ENCODE results near the gene RFTN2.
"Not testable (repeated sequence)": the region's sequence is repeated elsewhere in the genome, so short reads cannot be mapped to it uniquely, and the experiment has no call there.

RFTN2 gene

GRCh38 chr2:197674060-197674459 is 1.3 kb downstream of the RFTN2 start:
- no peak for DNase-seq

- no peak for DNase-seq
Observed at GRCh38 chr2:197673606-197674005, 1.8 kb downstream of the RFTN2 start.

GRCh38 chr2:197673106-197673505 is 2.3 kb downstream of the RFTN2 start:
- DNase-seq: no peak

GRCh38 chr2:197672371-197672893 is 3.0 kb downstream of the RFTN2 start:
- DNase-seq: no peak

GRCh38 chr2:197669077-197669476 is 6.3 kb downstream of the RFTN2 start:
- no peak for DNase-seq

- no peak for DNase-seq
Observed at GRCh38 chr2:197668296-197668695, 7.1 kb downstream of the RFTN2 start.

- DNase-seq: no peak
Observed at GRCh38 chr2:197666277-197666676, 9.1 kb downstream of the RFTN2 start.

- DNase-seq: no peak
Observed at GRCh38 chr2:197661626-197662025, 13.8 kb downstream of the RFTN2 start.

- no peak for DNase-seq
Observed at GRCh38 chr2:197657562-197657961, 17.8 kb downstream of the RFTN2 start.

- no peak for DNase-seq
Observed at GRCh38 chr2:197647961-197648690, 27.3 kb downstream of the RFTN2 start.

GRCh38 chr2:197641666-197642065 is 33.7 kb downstream of the RFTN2 start:
- no peak for DNase-seq

- not testable (repeated sequence) for DNase-seq
Observed at GRCh38 chr2:197640571-197641122, 34.7 kb downstream of the RFTN2 start.

- no peak for DNase-seq
Observed at GRCh38 chr2:197633109-197633657, 42.2 kb downstream of the RFTN2 start.

GRCh38 chr2:197628043-197628500 is 47.3 kb downstream of the RFTN2 start:
- no peak for DNase-seq

GRCh38 chr2:197626965-197627625 is 48.3 kb downstream of the RFTN2 start:
- no peak for DNase-seq

GRCh38 chr2:197620133-197620532 is 55.3 kb downstream of the RFTN2 start:
- no peak for DNase-seq

- no peak for DNase-seq
Observed at GRCh38 chr2:197615016-197615652, 60.3 kb downstream of the RFTN2 start.

GRCh38 chr2:197614532-197614931 is 60.9 kb downstream of the RFTN2 start:
- no peak for DNase-seq

GRCh38 chr2:197613509-197613987 is 61.8 kb downstream of the RFTN2 start:
- no peak for DNase-seq

- no peak for DNase-seq
Observed at GRCh38 chr2:197606180-197606579, 69.2 kb downstream of the RFTN2 start.

- DNase-seq: no peak
Observed at GRCh38 chr2:197604117-197604860, 71.1 kb downstream of the RFTN2 start.

- DNase-seq: no peak
Observed at GRCh38 chr2:197601726-197602125, 73.7 kb downstream of the RFTN2 start.
